Activated T-cell treated with anti-CD3 and anti-CD28 coated beads, Interleukin-2, amount 50 U/mL, for 48 hours (primary cell): ENCODE data around the gene GPR17.

Experiments used
- DNase-seq, 2 experiments: peaks; one replicate each; pipeline ENCODE4 v3.0.0-alpha.2; 2020

The GPR17 gene

DNA sequence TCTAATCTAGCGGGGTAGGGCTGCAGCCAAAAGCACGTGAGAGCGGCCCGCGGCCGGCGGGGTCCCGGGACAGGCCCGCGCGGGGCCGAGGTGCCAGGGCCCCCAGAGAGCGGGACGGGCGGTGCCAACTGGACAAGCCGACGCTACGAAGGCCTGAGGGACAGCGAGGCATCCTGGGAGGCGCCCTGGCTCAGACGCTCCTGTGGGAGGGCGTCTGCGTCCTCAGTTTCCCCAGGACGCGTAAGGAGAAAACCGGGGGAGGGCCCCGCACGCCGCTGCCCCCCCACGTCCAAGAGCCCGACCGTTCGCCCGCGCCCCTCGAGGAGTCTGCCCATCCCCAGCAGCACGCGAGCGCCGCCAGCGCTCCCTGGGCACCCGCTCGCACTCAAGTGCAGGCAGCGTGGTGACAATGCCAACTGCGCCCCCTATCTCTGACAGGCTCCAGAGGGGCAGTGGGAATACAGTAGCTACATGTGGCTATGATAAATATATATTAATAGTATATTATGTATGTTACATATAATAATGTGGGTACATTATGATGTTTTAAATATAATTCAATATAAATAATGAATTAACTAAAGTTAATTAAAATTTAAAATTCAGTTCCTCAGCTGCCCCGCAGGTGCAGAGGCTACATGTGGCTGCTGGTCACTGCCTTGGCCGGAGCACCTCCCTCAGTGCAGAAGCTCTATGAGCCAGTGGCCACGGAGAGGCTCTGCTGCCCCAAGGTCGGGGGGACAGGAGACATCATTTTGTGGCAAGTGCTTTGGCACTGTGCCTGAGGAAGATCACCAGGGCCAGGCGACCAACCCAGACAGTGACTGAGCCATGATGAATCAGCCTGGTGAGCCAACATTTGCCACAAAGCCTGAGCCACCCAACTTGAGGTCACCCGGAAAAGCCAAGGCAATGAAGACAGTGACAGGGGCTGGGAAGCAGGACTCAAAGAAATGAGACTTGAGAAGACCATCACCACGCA, 49.8 kb downstream of the GPR17 start:
- peak in 1 of 2 experiments; percentile 32 for DNase-seq

DNA sequence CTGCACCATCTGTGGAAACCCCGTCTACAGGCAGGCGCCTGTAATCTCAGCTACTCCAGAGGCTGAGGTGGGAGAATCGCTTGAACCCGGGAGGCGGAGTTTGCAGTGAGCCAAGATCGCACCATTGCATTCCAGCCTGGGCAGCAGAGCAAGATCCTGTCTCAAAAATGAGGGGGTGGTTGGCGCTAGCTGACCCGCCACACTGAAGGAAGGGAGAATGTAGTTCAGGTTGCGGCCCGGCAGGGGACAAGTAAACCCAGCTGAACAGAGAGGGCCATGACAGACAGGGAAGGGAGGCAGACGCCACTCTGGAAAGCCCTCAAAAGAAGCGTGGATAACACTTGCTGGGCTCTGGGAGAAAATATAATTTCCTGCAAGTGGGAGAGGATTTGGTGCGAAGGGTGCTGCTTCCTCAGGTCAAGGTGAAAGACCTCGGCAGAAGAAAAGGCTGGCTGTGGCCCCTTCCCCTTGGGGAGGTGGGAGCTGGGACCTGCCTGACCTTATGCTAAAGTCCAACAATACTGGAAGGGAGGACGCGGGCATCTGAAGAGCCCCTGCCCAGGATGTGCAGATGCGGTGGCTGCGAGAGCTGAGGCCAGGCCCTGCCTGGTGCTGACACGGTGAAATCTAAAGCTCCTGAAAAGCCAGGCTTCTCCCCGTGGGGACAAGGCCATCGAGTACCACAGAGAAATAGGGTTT, 51.7 kb downstream of the GPR17 start:
- DNase-seq, result no peak

DNA sequence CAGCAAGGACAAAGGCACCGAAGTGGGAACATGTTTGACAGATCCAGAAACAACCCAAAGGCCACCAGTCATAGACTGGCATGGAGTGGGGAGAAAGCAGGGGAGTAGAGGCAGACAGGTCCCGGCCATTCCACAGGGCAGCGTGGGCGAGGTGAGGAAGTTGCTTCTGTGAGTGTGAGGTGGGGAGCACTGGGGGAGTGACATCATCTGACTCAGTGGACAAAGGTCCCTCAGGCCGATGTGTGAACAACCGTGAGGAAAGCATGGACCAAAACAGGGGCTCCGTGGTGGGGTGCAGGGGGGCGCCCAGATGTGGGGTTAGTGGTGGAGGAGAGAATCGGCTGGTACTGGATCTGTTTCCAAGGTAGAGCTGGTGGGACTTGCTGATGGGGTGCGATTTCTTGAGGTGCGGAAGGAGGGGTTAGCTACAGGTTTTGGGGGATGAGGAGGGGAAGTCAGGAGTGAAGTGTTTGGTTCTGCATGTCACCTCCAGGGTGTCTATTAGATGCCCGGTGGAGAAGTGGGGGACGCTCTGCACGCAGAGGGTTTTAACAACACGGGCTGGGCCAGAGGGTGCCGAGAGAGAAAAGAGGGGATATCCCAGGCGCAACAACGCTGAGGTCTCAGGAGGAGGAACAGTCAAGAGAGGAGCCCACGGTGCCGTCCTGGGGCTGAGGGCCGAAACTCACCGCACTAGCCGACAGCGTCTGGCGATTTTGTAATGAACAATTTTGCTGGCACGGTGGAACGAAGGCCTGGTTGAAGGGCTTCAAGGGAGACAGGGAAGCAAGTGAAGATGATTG, 52.8 kb downstream of the GPR17 start:
- DNase-seq, result no peak

DNA sequence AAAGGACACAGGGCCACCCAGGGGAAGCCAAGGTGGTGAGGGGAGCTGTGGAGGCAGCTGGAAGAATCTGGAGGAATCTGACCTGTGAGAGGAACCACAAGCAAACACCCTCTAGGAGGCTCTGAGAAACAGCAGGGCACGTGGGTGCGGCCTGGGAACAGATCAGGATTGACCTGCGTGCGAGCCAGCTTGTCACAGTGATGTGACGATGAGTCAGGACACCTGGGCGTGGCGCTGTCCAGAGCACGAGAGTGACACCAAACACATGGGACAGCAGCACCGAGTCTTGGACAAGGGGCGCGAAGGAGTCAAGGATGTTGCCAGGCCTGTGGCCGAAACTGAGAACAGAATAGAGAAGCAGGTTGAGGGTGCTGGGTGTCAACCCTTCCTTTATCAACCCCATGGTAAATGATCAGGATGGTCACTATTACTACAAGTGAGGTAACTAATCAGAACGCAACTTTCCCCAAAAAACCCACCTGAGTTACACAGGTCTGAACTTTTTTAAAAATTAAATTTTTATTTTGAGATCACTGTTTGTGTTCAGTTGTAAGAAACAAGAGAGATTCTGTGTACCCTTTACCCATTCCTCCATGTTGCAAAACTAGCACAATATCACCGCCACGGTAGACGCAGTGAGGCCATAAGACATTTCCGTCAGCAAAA, 54.7 kb downstream of the GPR17 start:
- DNase-seq, result peak; percentile 45 to 49

DNA sequence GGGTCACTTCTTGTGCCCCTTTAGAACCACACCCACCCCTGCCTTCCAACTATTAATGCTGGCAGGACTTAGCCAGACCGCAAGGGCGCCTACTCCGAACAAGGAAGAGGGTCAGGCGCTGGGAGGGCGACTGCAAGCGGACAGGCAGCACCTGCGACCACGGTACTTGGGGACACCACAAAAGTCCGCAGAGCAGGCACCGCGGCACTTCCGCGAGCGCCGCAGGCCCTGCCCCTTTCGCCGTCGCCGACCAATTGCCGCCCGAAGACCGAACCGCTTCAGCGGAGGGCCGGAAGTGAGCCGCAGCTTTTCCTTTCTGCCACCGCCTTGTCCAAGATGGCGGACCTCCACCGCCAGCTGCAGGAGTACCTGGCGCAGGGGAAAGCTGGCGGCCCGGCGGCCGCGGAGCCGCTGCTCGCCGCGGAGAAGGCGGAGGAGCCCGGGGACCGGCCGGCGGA, 55.3 kb downstream of the GPR17 start, which contains the start of gene SFT2D3:
Gene SFT2D3, plus strand, starts transcription at position 305 of the 458 bp plus-strand sequence. Its CDS starts 32 bp downstream, at position 337.
- DNase-seq, result peak; percentile 91 to 94

DNA sequence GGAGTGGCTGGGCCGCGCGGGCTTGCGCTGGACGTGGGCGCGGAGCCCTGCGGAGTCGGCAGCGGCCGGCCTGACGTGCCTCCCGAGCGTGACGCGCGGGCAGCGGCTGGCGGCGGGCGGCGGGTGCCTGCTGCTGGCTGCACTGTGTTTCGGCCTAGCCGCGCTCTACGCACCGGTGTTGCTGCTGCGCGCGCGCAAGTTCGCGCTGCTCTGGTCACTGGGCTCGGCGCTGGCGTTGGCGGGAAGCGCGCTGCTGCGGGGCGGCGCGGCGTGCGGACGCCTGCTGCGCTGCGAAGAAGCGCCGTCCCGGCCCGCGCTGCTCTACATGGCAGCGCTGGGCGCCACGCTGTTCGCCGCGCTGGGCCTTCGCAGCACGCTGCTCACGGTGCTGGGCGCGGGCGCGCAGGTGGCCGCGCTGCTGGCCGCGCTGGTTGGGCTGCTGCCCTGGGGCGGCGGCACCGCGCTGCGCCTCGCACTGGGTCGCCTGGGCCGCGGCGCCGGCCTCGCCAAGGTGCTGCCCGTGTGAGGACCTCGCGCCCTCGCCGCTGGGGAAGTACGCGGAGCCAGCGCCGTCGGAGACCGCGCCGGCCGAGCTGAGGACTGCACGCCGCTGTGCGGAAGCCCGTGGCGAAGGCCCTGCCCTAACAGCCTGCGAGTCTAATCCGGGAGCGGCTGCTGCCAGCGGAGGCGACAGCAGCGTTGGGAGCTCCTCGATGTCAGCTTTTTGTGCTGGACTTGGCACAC, 55.9 kb downstream of the GPR17 start:
- peak; percentile 83 to 87 for DNase-seq
